Measurements from ENCODE around the gene INPP4A.

The INPP4A gene

DNA sequence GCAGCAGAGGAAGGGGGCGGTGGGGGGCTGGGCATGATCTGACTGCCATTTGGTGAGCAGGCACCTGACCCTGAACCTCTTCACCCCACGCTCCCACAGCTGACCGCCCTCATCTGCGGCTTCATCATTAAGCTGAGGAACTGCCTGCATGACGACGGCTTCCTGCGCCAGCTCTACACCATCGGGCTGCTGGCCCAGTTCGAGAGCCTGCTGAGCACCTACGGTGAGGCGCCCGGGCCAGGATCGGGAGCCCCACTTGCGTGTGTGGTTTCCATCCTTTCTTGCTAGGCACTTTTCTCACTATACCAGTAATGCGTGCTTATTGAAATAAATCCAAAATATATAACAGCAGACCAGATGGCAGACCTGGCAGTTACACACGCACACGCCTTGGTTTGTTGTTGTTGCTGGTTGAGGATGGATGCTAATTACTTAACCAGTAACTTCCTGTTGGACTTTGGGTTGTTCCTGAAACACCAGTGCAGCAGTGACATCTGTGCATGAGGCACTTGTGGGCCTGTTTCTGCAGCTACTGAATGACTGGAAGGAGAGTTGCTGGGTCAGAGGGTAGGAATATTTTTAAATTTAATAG lies 120.0 kb downstream of the INPP4A start:
- DNase-seq (ENCODE audit: low read depth in 2 of 2) = no peak

DNA sequence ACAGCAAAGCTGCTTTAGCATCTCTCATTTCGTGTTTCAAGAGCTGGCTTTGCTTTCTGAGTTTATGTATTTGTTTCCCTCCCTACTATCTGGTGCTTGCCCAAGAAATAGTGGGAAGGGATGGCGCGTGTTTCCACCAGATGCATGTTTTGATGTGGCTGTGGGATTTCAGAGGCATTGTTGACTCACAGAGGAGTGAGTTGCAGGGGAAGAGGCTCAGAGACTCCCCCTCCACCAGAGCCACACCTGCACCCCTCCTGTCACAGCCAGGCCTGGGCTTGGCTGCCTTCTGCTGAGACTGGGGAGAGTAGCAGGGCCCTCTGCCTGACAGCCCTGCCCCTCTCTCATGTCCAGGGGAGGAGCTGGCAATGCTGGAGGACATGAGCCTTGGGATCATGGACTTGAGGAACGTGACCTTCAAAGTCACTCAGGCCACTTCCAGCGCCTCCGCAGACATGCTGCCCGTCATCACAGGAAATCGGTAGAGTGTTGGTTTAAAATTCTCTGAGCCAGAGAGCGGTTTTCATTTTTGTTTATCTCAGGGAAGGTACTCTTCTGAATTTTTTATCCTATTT lies 120.7 kb downstream of the INPP4A start:
- DNase-seq (ENCODE audit: low read depth in 2 of 2) = no peak

DNA sequence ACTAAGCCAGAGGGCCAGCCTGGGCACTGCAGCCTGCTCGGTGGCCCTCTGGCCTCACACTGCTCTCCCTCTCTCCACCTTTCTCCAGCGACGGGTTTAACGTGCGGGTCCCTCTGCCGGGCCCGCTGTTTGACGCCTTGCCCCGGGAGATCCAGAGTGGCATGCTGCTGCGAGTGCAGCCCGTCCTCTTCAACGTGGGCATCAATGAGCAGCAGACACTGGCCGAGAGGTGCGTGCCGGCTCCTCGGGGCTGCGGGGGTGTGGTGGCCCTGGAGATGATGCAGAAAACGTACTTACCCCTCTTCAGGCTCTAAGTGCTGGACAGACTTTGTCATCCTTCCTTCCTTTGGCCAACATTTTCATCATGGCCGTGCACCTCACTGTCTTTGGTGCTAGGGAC lies 121.3 kb downstream of the INPP4A start:
- DNase-seq (ENCODE audit: low read depth in 2 of 2) = no peak

DNA sequence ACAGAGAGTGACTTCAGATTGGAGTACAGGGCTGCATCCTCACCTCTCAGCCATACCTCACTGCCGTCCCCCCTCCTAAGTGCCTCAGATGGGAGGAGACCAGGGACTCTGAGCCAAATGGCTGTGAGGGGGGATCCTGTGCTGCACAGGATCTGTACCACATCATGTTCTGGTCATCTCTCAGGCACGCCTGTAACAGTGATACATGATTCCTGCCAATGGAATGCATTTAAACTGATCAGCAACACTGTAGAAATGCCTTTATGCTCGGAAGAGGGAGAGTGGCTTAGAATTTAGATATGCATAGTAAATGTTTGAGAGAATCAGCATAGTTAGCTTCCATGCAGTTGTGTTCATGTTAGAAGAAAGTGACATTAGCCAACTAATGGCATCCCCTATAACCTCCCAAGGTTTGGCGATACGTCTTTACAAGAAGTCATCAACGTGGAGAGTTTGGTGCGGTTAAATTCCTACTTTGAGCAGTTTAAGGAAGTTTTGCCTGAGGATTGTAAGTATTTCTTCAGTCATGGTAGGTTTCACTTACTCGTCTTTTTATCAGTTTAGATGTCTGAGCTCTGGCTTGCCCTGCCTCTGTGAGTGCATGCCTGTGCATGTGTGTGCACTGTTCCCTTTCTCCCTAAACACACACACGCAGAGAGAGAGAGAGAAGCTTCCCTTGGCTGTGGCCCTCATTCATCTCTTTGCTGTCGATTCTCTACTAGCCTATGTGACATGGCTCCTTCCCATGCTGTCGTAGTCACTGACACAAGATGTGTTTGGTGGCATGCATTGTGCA lies 123.7 kb downstream of the INPP4A start:
- DNase-seq (ENCODE audit: low read depth in 2 of 2) = no peak

DNA sequence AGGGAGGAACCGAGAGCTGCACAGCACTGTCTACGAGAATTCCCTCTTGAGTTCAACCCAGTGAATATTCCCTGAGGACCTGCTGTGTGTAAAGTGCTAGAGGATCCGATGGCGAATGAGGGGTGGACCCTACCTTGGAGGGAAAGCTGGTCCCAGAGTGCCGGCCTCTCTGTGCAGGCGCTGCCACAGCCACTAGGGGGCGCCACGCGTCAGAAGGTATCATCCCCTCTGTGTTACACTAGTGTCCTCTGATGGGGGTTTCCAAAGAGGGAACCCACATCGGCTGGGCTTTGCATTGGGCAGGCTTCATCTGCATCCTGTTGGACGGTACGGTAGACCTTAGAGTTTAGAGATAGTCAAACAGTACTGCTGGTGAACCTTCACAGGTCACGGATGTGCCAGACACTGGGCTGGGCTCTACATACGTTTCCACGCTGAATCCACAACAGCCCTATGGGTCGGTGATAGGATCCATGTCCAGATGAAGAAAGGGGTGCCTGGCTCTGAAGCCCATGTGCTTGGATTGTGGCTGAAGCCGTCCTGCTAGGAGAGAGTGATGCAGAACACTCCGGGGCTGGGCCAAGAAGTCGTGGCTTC lies 124.6 kb downstream of the INPP4A start:
- peak; percentile 48 to 53 for DNase-seq (ENCODE audit: low read depth in 2 of 2)

DNA sequence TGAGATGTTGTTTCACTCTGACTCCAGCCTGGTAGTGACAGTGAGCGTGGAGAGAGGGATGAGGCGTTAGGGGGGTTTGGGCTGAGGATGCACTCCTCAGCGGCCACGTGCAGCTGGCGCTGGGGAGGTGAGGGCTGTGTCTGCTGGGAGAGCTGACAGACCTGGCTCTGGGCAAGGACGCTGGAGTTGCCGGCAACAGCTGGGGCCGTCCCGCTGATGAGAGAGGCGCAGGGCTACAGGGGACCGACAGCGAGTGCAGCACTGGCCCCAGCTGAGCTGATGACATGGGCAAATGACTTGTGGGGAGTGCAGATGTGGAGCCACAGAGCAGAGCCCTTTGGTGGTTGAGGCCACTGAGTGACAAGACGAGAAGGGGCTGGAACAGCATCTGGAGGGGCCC lies 125.3 kb downstream of the INPP4A start:
- DNase-seq (ENCODE audit: low read depth in 2 of 2) = no peak

DNA sequence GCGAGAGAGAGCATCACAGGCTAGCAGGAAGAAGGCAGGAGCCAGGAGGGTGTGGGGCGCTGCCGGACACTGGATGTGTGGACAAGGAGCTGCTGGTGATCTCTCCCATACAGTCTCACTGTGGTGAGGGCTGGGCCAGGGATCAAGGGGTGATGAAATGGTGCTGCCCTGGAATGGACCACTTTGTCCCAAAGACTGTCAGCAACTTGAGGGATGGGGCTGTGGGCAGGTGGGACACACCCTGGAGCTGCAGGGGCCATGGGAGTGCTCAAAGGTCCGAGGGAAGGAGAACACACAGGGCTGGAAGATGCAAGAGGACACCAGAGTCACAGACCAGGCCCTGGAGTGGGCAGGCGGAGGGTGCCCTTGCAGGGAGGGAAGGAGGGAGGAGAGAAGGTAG lies 125.7 kb downstream of the INPP4A start:
- no peak for DNase-seq (ENCODE audit: low read depth in 2 of 2)

DNA sequence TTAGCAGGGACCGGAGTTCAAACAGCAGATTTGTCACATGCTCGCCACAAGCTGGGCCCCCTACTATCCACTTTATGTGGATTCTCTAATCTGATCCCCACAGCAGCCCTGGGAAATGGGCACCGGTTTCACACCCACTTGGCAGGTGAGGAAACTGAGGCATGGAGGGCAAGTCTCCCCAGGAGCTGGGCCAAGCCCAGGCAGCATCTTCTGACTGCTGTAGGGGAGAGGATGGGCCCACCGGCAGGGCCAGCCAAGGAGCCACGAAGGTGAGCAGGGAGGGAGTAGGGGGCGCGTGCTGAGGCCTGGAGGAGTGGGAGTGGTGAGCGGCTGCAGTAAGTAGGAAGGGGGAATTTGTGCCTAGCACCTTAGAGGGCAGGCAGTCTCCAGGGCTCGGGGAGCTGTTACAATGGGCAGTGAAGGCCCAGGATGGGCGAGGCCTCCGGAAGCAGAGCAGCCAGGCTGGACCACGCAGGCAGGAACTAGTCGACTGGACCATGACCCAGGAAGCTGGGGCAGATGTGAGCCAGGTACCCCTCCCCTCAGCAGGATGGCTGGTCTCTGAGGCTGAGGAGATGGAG lies 126.6 kb downstream of the INPP4A start:
- DNase-seq (ENCODE audit: low read depth in 2 of 2) = no peak

DNA sequence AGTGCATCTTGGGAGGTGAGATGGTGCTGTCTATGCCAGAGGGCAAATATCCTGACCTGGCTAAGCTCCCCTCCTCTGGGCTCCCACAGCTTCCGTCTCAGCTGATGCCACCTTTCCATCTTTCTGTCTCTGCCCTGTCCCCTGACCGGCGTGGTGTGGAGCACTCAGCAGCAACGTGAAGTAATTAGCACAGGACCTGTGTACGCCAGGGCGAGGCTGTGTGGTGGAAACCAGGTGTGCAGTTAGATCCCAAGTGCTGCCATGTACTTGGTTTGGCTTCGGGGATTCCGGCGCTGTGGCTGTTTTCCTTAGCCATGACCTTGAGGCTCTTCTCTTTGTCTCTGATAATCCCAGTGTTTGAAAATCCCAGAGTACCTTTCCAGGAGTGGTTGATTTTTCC lies 127.1 kb downstream of the INPP4A start:
- no peak for DNase-seq (ENCODE audit: low read depth in 2 of 2)

DNA sequence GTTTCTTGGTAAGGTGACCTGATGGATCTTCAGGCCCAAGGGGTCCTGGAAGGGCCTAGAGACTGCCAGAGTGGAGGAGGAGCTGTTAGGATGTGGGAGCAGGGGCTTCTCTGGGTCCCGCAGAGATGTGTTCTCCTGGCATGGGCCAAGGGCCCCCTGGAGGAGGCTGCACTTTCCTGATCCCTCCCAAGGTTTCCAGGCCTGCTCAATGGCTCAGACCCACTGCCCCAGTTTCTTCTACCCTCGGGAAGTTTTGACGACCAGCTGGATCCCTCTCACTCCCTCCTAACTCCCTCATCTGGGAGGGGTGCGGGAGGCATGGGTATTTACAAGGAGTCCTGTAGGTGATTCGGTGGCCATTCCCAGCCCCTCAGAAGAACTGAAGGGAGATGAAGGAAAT lies 127.6 kb downstream of the INPP4A start:
- DNase-seq (ENCODE audit: low read depth in 2 of 2) = no peak

DNA sequence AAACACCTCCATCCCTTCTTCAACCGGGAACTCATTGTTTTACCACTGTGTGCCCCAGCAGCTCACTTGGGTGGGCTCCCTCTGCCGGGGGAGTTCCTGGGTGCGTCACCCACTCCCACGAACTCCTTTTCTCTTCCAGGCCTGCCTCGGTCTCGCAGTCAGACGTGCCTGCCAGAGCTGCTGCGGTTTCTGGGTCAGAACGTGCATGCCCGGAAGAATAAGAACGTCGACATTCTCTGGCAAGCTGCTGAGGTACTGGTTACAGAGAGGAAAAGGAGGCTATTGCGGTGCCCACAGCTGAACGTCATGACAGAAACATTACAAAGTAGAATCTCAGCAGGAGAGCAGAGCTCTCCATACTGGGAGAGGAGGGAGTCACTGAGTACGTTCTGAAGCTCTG lies 128.0 kb downstream of the INPP4A start:
- DNase-seq (ENCODE audit: low read depth in 2 of 2) = no peak

DNA sequence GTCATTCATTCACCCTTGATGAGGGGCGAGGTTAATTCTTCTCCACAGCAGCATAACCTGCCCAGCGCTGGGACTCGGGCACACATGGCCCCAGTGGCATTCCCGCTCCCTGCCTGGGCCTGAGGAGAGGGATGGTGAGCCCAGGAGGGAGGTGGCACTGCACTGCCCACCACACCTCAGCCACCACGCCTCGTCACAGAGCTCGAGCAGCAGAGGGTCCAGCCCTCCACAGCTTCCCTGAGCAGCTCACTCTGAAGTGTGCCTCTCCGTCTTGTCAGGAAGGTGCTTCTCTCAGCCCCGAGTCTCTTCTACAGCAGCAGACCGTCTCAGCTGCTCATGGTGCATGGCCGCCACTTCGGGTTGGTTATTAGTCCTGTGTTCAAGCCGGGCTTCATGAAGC lies 128.8 kb downstream of the INPP4A start:
- DNase-seq (ENCODE audit: low read depth in 2 of 2) = no peak

DNA sequence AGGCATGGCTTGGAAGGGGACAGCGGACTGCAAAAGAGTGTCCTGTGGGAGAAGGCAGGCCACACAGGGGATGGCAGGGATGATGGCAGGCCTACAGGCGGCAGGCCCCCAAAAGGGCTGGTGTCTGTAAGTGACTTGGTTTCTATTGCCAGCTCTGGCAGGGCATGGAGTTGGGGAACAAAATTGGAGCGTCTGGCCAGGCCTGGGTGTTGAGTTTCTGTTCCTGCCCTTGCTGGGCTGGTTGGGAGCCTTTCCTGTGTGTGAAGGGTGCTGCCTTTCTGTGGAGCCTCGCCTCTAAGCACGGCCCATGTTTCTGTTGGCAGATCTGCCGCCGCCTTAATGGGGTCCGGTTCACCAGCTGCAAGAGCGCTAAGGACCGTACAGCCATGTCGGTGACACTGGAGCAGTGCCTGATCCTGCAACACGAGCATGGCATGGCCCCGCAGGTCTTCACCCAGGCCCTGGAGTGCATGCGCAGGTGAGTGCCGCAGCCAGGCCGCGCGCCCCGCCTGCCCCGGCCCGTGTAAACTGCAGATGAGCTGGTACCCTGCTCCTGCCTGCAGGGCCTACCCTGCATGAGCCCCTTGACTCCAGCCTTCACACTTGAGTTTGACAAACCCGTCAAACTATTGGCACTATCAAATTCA lies 132.1 kb downstream of the INPP4A start:
- DNase-seq (ENCODE audit: low read depth in 2 of 2) = no peak

DNA sequence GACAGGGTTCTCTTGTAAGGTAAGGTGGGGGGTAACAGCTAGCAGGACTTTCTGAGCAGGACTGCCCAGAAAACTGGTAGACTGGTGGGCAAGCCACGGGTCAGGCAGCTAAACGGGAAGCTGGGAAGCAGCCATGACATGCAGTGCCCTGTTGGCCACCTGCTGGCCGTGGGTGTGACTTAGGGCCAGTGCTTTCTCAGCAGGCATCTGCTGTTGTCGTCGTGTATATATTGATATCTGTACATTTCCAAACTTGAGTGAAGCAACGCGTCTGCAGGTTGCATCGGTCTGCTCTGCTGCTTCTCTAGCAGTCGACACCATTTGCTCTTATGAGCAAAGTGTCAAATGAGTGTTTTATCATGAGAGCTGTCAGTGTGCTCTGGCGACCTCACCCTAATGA lies 132.7 kb downstream of the INPP4A start:
- no peak for DNase-seq (ENCODE audit: low read depth in 2 of 2)

DNA sequence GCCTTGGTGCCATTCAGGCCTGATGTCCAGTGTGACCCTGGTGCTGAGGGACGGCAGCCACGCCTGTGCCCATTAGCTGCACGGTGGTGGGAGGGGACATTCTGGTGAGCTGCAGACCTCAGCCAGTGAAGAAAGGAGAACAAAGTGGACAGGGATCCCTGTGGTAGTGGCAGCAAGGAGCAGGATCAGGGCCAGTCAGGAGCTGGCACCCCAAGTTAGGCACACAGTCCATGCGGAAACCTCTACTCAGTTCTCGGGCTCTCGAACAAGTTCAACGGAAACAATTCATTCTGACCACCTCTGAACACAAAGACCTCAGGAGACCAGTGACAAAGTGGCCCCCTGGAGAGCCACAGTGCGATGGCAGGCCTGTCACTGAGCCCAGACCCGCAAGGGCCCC lies 133.6 kb downstream of the INPP4A start:
- no peak for DNase-seq (ENCODE audit: low read depth in 2 of 2)

DNA sequence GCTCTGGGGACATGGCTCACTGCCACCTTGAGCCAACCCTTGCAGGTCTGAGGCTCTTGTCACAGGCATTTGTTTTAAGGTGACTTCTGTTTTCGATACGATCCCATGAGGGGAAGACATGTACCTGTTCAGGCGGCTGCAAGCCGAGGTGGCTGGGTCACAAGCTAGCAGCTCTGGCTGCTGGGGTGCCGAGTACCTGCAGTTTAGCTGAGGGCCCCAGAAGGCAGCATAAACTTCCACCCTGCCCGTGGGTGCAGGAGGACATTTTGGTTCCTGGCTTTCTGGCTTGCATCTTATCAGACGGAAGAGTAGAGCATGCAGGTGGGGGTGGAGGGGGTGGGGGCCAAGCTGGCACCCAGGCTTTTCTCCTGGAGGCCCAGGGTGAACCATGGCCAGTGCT lies 135.3 kb downstream of the INPP4A start:
- DNase-seq (ENCODE audit: low read depth in 2 of 2) = no peak

DNA sequence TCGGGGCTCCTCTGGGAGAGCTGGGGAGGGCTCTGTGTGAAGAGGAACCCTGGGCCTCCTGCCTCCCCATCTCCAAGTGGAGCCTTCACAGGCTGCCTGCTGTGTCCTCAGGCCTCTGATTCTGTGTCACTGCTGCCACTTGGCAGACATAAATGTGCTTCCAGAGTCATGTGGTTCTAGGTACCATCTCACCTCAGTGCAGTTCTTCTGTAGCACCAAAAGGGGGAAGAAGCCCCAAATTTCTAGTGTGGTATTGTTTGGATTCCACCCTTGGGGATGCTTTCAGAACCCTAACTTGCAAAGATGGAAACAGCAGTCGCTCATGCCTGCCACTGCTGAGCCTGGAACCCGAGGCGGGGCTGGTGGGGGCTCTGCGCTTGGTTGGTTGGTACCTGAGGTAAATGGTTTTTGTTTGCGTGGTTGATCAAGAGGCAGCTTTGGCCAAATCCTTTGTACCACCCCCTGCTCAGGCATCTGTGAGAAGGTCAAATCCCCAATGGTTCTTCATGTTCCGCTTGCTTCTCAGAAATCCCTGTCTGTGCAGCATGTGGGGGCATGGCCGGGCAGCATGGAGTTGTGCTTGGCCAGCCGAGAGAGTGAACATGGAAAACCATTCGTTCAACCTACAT lies 136.1 kb downstream of the INPP4A start:
- no peak for DNase-seq (ENCODE audit: low read depth in 2 of 2)

DNA sequence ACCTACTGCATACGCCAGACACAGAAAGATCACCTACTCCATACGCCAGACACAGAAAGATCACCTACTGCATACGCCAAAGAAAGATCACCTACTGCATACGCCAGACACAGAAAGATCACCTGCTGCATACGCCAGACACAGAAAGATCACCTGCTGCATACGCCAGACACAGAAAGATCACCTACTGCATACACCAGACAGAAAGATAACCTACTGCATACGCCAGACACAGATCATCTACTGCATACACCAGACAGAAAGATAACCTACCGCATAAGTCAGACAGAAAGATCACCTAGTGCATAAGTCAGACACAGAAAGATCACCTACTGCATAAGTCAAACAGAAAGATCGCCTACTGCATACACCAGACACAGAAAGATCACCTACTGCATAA lies 137.9 kb downstream of the INPP4A start:
- DNase-seq (ENCODE audit: low read depth in 2 of 2) = no peak

DNA sequence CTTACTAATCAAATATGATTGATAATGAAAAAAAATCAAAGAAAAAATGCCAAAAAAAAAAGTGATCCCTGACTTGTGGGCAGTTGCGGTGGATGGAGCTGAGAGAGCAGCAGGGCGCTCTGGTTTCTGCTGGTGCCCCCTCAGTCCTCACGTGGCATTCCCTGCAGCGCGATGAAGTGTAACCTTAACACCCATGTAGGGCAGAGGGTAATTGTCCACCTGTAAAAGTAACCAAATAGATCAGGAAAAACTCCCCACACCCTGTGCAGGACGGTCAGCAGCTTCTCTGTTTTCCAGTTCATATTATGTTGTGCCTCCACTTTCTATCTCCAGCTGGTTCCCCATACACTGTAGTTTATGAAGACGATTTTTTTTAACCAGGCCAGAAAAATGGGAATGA lies 138.6 kb downstream of the INPP4A start:
- DNase-seq (ENCODE audit: low read depth in 2 of 2) = no peak

DNA sequence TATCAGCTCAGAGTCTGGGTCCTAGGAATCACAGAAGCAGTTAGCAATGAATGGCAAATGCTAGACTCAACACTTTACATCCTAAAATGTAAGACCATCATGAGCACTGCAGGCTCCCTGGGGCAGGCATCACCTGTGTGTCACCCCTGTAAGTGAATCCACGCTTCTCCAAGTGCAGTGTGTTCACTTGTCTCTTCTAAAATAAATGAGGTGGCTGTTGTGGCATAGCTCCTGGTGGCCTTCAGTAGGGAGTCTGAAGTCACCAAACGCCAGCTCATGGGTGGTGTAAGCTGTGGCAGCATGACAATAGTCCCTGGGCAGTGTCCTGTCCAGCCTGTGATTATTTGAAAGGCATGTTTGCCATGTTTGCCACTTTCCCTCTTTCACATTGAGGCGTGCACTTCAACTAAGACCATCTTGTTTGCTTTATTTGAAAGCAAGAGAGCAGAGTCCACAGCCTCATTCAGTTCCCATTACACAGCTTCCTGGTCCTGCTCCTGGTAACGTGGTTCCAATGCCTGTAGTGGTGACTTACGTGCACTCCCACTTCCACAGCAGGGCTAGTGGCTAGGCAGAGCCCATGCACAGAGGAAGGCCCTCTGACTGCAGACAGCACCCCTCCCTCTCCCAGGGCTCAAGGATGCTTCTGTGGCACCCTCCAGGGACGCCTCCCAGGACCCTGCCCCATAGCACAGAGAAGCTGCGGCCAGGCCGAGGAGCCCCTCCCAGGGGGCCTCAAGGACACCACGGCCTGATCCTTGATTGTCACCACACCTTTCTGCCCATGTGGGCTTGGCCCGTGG lies 139.4 kb downstream of the INPP4A start:
- no peak for DNase-seq (ENCODE audit: low read depth in 2 of 2)

DNA sequence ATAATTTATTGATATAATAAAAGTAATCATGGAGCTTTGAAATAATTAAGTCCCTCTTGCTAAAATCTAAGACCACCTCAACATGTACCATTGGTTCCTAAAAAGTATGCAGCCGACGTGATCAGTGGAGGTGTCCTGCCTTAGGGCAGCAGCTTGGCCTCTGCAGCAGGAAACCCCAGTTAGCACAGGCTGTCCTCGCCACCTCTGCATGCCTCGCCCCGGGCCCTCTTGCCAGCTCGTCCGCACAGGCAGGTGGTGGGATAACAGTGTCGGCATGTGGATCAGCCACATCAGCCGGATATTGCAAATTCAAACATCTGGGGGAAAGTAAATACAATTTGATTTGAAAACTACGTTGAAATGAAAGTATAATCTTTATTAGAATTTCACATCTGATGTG lies 140.7 kb downstream of the INPP4A start:
- DNase-seq (ENCODE audit: low read depth in 2 of 2) = no peak
